Naive B cell (primary cell): Measurements from ENCODE around the gene SUCLG2. TPM values are rescaled to one million over a fixed set of nuclear protein-coding genes. Genes with fewer than 3 reads are reported as not detected.

ENCODE experiments used
- ATAC-seq, 2 donors: fragments of 150-1000 bp; cut with Tn5 transposase; 2 replicates each; pipeline ENCODE4 v1.10.0; 2021; ENCODE audit warnings: low read depth in 2 of 2, mild to moderate bottlenecking in 2 of 2, moderate library complexity in 2 of 2
- DNase-seq: peaks from one replicate; pipeline ENCODE4 v3.0.0; 2022
- H3K27ac Mint-ChIP-seq, 6 donors: one replicate each; pipeline ENCODE4 v1.8.0; 2020 to 2022; ENCODE audit warnings: mild to moderate bottlenecking in 6 of 6, mixed read lengths in 6 of 6, moderate library complexity in 5 of 6, inconsistent platforms in 2 of 6
- H3K27me3 Mint-ChIP-seq, 3 donors: one replicate each; pipeline ENCODE4 v1.8.0; 2021 to 2022; ENCODE audit warnings: mixed read lengths in 3 of 3, mild to moderate bottlenecking in 1 of 3
- H3K36me3 Mint-ChIP-seq, 2 donors: one replicate each; pipeline ENCODE4 v1.8.0; 2020 to 2022; ENCODE audit warnings: mixed read lengths in 2 of 2, inconsistent platforms in 1 of 2, mild to moderate bottlenecking in 1 of 2
- H3K4me1 Mint-ChIP-seq, 3 donors: one replicate each; pipeline ENCODE4 v1.8.0; 2020 to 2022; ENCODE audit warnings: mixed read lengths in 3 of 3, inconsistent platforms in 1 of 3, mild to moderate bottlenecking in 1 of 3, moderate library complexity in 1 of 3
- H3K4me3 Mint-ChIP-seq, 8 donors: one replicate each; pipeline ENCODE4 v1.8.0; 2020 to 2022; ENCODE audit warnings: mild to moderate bottlenecking in 8 of 8, mixed read lengths in 8 of 8, moderate library complexity in 8 of 8, inconsistent platforms in 2 of 8
- H3K9me3 Mint-ChIP-seq, 7 donors: one replicate each; pipeline ENCODE4 v1.8.0; 2020 to 2022; ENCODE audit warnings: mixed read lengths in 7 of 7, mild to moderate bottlenecking in 5 of 7, inconsistent platforms in 2 of 7, moderate library complexity in 1 of 7
- polyA plus RNA-seq, 6 donors: library from polyadenylated mRNA; unstranded; fragments of 300-500 nt; fragmentation: Illumina TruSeq; gene quantifications; one replicate each; pipeline ENCODE4 v1.2.3, GENCODE V29; 2021; ENCODE audit warnings: low read depth in 6 of 6

The SUCLG2 gene
- polyA plus RNA-seq, 6 donors from 2014 or later, result 49.5 to 94.4 (median 57.9) TPM

DNA sequence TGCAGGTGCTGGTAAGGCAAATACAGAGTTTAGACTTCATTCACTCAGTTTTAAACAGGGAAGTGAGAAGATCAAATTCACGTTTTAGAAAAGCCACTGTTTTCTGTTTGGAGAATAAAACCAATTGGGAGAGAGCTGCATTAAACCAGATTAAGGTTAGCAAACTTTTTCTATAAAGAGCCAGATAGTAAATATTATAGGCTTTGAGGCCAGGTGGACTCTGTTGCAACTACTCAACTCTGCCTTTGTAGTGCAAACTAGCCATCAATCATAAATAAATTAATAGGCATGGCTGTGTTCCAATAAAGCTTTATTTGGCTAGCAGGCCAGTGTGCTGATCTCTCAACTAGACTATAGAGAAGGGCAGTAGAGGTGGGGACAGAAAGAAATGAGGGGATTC, 33.5 kb downstream of the SUCLG2 start:
- H3K27me3 Mint-ChIP-seq, result no peaks in the 10 kb centered on the region
- no peaks in the 10 kb centered on the region for H3K9me3 Mint-ChIP-seq
- peaks cover 16 to 26% of the 10 kb centered on the region in 2 donors for H3K36me3 Mint-ChIP-seq

DNA sequence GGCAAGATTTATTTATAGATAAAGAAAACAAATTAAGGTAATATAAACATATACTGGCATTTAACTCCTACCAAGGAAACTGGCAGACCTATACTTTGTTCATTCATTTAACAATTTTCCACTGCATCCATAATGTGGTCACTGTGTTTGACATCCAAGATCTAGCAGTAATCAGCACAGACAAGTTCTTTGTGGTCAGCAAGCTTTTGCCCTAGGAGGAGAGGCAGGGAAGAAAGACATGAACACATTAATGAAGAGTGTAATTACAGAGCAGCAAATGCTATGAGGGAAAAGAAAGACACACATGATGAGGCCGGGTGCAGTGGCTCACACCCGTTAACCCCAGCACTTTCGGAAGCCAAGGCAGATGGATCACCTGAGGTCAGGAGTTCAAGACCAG, 34.4 kb downstream of the SUCLG2 start:
- Mint-ChIP-seq H3K4me1 (peaks cover 18 to 32% (median 25%) of the 10 kb centered on the region in 3 donors), H3K4me3 (no peak overlapping the region), H3K27ac (peak overlapping the region in 1 of 6 donors; percentile 19), H3K36me3 (peaks cover 24 to 26% of the 10 kb centered on the region in 2 donors), H3K9me3 (no peaks in the 10 kb centered on the region), H3K27me3 (no peaks in the 10 kb centered on the region)
- no peak for DNase-seq
- no peak for ATAC-seq

More for the DNA sequence above, 33.5 kb downstream of the SUCLG2 start:
- no peak for ATAC-seq
- peaks cover 26 to 39% (median 29%) of the 10 kb centered on the region in 3 donors for H3K4me1 Mint-ChIP-seq
- DNase-seq, result no peak
- H3K27ac Mint-ChIP-seq, result peak overlapping the region in 4 of 6 donors; percentile 37 to 88 (median 74)
- H3K4me3 Mint-ChIP-seq, result no peak overlapping the region

DNA sequence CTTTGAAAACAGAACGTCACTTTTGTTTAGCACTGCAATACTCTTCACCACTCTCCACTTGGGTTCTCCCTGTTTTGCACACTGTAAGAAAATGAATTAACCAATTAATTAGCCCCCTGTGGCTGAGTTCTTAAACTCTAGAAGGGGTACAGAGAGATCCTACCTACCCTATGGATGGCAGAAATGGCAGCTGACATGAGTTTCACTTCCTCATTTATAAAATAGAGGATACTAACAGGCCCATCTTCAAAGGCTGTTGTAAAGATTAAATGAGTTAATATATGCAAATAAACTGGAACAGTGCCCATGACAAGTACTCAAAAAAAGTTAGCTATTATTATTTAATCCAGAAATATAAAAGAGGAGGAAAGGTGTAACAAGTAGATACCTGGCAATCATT, 36.9 kb downstream of the SUCLG2 start:
- Mint-ChIP-seq H3K36me3 (peaks cover 19 to 35% of the 10 kb centered on the region in 2 donors), H3K27me3 (no peaks in the 10 kb centered on the region), H3K9me3 (no peaks in the 10 kb centered on the region), H3K4me3 (no peak overlapping the region), H3K27ac (no peak overlapping the region), H3K4me1 (peaks cover 14 to 35% (median 18%) of the 10 kb centered on the region in 3 donors)
- ATAC-seq, result peak; percentile 52 to 64
- DNase-seq, result no peak

DNA sequence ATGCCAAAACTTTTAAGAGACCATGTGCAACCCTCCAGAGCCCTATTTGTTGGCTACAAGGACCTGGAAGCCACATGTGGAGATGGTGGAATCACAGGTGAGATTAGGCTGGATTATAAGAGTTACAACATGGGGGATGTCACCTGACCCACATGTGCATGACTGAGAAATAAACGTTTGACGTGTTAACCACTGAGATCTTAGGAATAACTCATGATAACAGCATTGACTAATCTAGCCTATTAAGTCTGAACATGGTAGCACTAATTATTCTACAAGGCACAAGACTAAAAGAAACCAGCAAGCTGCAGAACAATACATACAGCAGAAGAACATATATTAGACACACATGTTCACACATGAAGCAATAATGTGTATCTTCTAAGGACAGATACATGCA, 38.4 kb downstream of the SUCLG2 start:
- peak overlapping the region in 1 of 6 donors; percentile 6 for H3K27ac Mint-ChIP-seq
- no peak overlapping the region for H3K4me3 Mint-ChIP-seq
- no peak for DNase-seq
- peaks cover 22 to 35% of the 10 kb centered on the region in 2 donors for H3K36me3 Mint-ChIP-seq
- no peaks in the 10 kb centered on the region for H3K27me3 Mint-ChIP-seq
- no peaks in the 10 kb centered on the region for H3K9me3 Mint-ChIP-seq
- no peak for ATAC-seq
- H3K4me1 Mint-ChIP-seq, result peaks cover 8 to 27% (median 18%) of the 10 kb centered on the region in 3 donors

DNA sequence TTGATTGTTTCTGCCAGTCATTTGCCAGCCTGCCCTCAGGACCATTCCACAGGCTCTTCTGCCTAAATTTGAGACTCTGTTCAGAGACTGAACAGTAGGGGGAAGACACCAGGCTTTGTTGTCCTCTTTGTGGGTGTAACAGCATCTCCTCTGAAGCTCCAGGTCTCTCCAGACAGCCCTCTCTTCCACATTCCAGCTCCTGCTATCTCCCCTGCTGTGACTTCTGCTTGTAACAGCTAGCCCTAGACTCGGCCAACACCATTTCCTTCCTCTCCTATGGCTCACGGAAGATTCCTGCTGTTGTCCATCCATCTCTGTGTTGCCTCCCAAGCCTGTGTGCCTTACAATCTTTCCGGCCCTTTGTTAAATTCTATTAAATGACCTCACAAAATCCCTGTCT, 40.2 kb downstream of the SUCLG2 start:
- Mint-ChIP-seq H3K4me3 (no peak overlapping the region), H3K9me3 (no peaks in the 10 kb centered on the region), H3K36me3 (peaks cover 26 to 29% of the 10 kb centered on the region in 2 donors), H3K27me3 (no peaks in the 10 kb centered on the region), H3K4me1 (peaks cover 5 to 25% (median 10%) of the 10 kb centered on the region in 3 donors), H3K27ac (peak overlapping the region in 2 of 6 donors; percentile 7 to 69)
- no peak for DNase-seq
- no peak for ATAC-seq

DNA sequence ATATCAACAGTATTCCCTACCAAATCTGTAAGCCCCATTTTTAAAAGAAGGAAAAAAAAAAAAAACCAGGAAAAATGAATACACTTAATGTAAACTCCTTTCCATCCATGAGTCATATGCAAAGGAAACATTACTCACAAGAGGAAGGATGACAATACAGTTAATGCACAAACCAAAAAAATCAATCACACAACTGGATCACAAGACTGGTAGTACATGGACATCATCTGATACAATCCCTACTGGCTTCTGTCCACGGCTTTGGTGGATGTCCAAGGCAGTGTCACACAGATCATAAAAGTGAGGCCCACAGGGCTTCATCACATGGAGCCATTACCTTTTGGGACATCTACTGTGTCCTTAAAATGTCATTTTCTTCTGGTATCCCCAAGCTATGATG, 44.0 kb downstream of the SUCLG2 start:
- peaks cover 2 to 19% (median 9%) of the 10 kb centered on the region in 3 donors for H3K4me1 Mint-ChIP-seq
- H3K27me3 Mint-ChIP-seq, result no peaks in the 10 kb centered on the region
- DNase-seq (no peak), ATAC-seq (no peak)
- peak overlapping the region in 1 of 6 donors; percentile 47 for H3K27ac Mint-ChIP-seq
- no peak overlapping the region for H3K4me3 Mint-ChIP-seq
- no peaks in the 10 kb centered on the region for H3K9me3 Mint-ChIP-seq
- H3K36me3 Mint-ChIP-seq, result peaks cover 32 to 37% of the 10 kb centered on the region in 2 donors

DNA sequence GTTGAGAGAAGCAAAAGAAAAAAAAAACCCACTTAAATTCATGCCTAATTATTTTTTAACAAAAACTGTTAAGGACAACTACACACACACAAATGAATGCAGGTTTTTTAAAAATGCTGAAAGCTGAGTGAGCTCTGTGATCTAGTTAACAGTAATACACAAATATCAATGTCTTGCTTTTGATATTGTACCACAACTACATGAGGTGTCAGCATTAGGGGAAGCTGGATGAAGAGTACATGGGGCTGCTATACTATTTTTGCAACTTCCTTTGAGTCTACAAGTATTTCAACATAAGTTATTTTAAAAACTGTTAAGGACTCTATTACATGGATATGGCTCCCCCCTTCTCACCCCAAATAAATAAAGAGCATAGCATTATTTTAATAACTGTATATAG, 44.7 kb downstream of the SUCLG2 start:
- H3K4me3 Mint-ChIP-seq, result no peak overlapping the region
- peak overlapping the region in 1 of 6 donors; percentile 24 for H3K27ac Mint-ChIP-seq
- H3K27me3 Mint-ChIP-seq, result no peaks in the 10 kb centered on the region
- no peaks in the 10 kb centered on the region for H3K9me3 Mint-ChIP-seq
- H3K36me3 Mint-ChIP-seq, result peaks cover 32 to 44% of the 10 kb centered on the region in 2 donors
- H3K4me1 Mint-ChIP-seq, result peaks cover 0 to 22% (median 14%) of the 10 kb centered on the region in 3 donors
- DNase-seq (no peak), ATAC-seq (no peak)

DNA sequence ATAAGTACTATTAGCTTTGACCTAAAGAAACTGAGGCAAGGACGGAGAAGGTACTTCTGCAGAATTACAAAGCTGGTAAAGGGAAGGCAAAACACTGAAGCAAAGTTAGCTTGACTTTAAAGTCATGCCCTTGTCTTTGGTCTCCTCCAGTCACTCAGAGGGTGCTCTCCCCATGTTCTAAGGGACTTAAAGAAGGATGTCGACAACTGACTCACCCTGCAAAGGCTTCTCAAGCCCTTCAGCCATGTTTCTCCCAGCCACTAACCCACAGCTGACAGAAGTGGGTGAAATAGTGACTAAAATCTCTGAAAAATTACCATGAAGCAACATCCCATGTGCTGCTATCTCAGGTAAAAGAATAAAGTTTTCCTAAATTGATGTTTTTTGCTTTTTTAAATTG, 46.4 kb downstream of the SUCLG2 start:
- peaks cover 4 to 20% (median 15%) of the 10 kb centered on the region in 3 donors for H3K4me1 Mint-ChIP-seq
- H3K27me3 Mint-ChIP-seq, result no peaks in the 10 kb centered on the region
- no peaks in the 10 kb centered on the region for H3K9me3 Mint-ChIP-seq
- ATAC-seq (no peak), DNase-seq (no peak)
- H3K36me3 Mint-ChIP-seq, result peaks cover 32 to 54% of the 10 kb centered on the region in 2 donors
- peak overlapping the region in 1 of 6 donors; percentile 56 for H3K27ac Mint-ChIP-seq
- H3K4me3 Mint-ChIP-seq, result no peak overlapping the region

DNA sequence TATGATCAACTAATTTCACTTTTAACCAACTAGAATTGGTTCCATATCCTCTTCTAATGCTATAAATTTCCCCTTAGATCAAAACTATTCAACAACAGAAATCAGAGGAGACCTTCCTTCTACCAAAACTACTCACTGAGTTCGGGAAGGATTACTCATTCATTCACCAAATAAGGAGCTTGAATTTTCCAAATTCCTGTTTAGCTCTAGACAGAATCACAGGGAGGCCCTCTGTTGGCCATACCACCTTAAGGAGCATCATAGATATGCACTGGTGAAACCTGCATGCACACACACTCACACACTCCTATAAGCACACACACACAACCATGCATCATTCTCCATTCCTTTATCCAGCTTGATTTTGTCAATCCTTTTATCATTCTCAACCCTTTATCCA, 49.0 kb downstream of the SUCLG2 start:
- H3K27ac Mint-ChIP-seq, result peak overlapping the region in 4 of 6 donors; percentile 2 to 78 (median 43)

DNA sequence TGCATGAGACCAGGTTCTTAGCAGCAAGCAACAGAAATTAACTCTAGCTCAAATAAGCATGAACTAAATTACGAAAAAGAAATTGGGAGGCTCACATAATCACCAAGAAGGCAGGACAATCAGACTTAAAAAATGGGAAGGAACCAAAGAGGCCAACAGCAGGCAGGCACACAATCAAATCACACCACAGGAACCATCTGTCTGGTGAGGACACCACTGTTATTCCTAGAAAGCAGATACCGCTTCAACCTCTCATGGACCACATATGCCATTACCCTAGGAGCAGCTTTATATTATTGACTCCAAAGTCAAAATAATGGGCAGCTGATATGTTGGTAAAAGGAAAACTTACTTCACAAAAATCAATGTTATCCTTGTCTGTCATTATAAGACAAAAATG, 51.6 kb downstream of the SUCLG2 start:
- H3K27ac Mint-ChIP-seq, result peak overlapping the region in 2 of 6 donors; percentile 1 to 61
- DNase-seq, result no peak
- H3K9me3 Mint-ChIP-seq, result no peaks in the 10 kb centered on the region
- no peak overlapping the region for H3K4me3 Mint-ChIP-seq
- peaks cover 29 to 33% of the 10 kb centered on the region in 2 donors for H3K36me3 Mint-ChIP-seq
- no peak for ATAC-seq
- H3K4me1 Mint-ChIP-seq, result peaks cover 31 to 47% (median 35%) of the 10 kb centered on the region in 3 donors
- H3K27me3 Mint-ChIP-seq, result no peaks in the 10 kb centered on the region

More for the DNA sequence above, 49.0 kb downstream of the SUCLG2 start:
- no peaks in the 10 kb centered on the region for H3K9me3 Mint-ChIP-seq
- no peak overlapping the region for H3K4me3 Mint-ChIP-seq
- no peak for DNase-seq
- ATAC-seq, result no peak
- no peaks in the 10 kb centered on the region for H3K27me3 Mint-ChIP-seq
- peaks cover 24 to 35% (median 33%) of the 10 kb centered on the region in 3 donors for H3K4me1 Mint-ChIP-seq
- H3K36me3 Mint-ChIP-seq, result peaks cover 32 to 43% of the 10 kb centered on the region in 2 donors

DNA sequence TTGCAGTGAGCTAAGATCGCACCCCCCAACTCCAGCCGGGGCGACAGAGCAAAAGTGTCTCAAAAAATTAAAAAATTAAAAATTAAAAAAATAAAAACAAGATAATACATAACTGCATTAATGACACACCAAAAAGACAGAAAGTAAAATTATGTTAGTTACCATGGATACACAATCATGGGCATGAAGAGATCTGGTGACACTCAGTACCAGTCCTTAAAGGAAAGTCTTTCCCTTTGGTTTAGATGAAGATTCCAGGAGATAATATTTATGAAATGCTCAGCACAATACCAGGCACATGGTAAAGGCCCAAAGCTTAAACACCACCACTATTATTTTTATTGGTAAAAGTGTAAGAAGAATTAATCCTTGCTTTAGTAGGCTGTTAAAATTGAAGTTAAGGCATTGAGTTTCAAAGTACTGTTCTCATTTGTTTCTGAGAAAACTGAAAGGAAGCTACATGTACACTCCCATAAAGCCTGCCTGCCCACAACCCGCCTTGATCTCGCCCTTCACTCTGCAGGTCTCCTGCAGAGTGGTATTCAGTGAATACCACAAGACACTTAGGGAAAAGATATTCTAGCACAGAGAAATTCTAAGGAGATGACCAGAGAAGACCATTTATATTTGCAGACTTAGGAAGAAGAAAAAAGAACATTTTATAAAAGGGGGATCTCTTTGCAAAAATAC, 52.3 kb downstream of the SUCLG2 start:
- H3K4me3 Mint-ChIP-seq, result no peak overlapping the region
- peaks cover 25 to 29% of the 10 kb centered on the region in 2 donors for H3K36me3 Mint-ChIP-seq

DNA sequence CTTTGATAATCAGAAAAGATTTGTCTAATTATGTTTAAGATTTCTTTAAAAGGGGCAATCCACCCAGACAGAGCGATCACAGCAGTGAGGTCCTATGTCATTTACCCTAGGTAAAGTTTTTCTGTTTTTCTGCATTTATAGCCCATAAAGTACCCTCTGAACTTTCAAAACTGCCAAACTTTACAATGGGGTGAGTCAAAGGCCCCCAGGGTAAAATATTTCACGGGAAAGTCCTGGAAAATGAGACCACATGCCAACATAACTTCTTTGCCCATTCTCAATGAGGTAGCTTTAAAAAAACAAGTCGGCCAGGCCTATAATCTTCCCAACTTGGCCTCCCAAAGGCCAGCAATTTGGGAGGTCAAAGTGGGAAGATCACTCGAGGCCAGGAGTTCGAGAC, 53.0 kb downstream of the SUCLG2 start:
- no peak for ATAC-seq
- H3K9me3 Mint-ChIP-seq, result no peaks in the 10 kb centered on the region
- no peaks in the 10 kb centered on the region for H3K27me3 Mint-ChIP-seq
- H3K36me3 Mint-ChIP-seq, result peaks cover 28 to 29% of the 10 kb centered on the region in 2 donors
- no peak overlapping the region for H3K4me3 Mint-ChIP-seq
- DNase-seq, result no peak
- H3K27ac Mint-ChIP-seq, result peak overlapping the region in 2 of 6 donors; percentile 43 to 55
- peaks cover 35 to 54% (median 37%) of the 10 kb centered on the region in 3 donors for H3K4me1 Mint-ChIP-seq

More for the DNA sequence above, 52.3 kb downstream of the SUCLG2 start:
- no peaks in the 10 kb centered on the region for H3K9me3 Mint-ChIP-seq
- DNase-seq, result no peak
- H3K27me3 Mint-ChIP-seq, result no peaks in the 10 kb centered on the region
- ATAC-seq, result no peak
- H3K4me1 Mint-ChIP-seq, result peaks cover 31 to 47% (median 36%) of the 10 kb centered on the region in 3 donors
- H3K27ac Mint-ChIP-seq, result peak overlapping the region in 5 of 6 donors; percentile 31 to 65 (median 51)

DNA sequence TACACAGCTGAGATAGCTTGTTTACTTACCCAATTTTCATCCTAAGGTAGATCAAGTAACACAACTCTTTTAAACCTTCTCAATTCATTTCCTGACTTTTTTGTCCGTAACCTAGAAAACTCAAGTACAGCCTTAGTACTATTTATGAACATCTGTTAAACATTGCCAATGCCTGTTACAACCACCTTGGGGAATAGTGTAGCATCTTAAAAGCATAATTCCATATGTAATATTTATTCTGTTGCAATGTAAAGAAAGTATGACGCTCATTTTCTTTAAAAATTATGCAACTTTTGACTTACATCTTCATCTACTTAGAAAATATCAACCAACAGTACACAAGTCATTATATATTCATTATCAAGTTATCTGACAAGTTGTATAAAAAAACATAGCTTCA, 54.6 kb downstream of the SUCLG2 start:
- Mint-ChIP-seq H3K36me3 (peaks cover 18 to 23% of the 10 kb centered on the region in 2 donors), H3K27ac (peak overlapping the region in 4 of 6 donors; percentile 5 to 86 (median 14)), H3K27me3 (no peaks in the 10 kb centered on the region), H3K4me3 (peak overlapping the region in 1 of 8 donors; percentile 13), H3K4me1 (peaks cover 35 to 51% (median 36%) of the 10 kb centered on the region in 3 donors), H3K9me3 (no peaks in the 10 kb centered on the region)
- no peak for ATAC-seq
- DNase-seq, result no peak
